Activated CD8-positive, alpha-beta memory T cell treated with anti-CD3 and anti-CD28 coated beads, Interleukin-2, amount 10 ng/mL, durations not matched to agents 7 days and 5 days (primary cell): ENCODE data around the gene FBXL13. TPM values are rescaled to one million over a fixed set of nuclear protein-coding genes. Genes with fewer than 3 reads are reported as not detected.

ENCODE experiments used
- total RNA-seq, 2 experiments: library from RNA; stranded (reverse); gene quantifications; one replicate each; pipeline ENCODE4 v1.2.3, GENCODE V29; 2021

FBXL13 gene
- total RNA-seq, 2 experiments from 2014 or later, result 0.18 TPM; not detected in 1

Other genes starting within 250 kb of the FBXL13 start
- gene LRRC17, start 161.8 kb downstream of the FBXL13 start, total RNA-seq, result not detected
- 10 to 100 TPM; 26.0 to 28.7 TPM for gene ARMC10, start 344 bp upstream of the FBXL13 start, total RNA-seq
- gene NAPEPLD, start 74.3 kb upstream of the FBXL13 start, total RNA-seq, result 10 to 100 TPM; 11.4 to 12.9 TPM
- gene PMPCB, start 222.6 kb upstream of the FBXL13 start, total RNA-seq, result 10 to 100 TPM; 58.1 to 69.0 TPM